Left hindlimb (tissue), 1 donor: ENCODE results near the gene ADD2.
"Not testable (repeated sequence)": the region's sequence is repeated elsewhere in the genome, so short reads cannot be mapped to it uniquely, and the experiment has no call there.

ENCODE experiments used
- DNase-seq: peaks from one replicate; pipeline ENCODE4 v3.0.0-alpha.2; 2018

ADD2 gene

DNA sequence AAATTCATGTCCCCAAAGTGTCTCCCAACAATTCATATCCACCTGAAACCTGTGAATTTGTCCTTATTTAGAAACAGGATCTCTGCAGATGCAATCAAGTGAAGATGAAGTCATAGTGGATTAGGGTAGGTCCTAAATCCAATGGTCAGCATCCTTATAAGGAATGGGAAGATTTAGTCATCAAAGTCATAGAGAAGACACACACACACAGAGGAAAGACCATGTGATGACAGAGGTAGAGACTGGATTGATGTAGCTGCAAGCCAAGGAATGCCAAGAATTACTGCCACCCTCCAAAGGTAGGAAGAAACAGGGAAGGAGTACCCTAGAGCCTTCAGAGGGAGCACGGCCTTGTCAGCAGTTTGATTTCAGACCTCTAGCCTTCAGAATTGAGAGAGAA, 17.7 kb downstream of the ADD2 start:
- DNase-seq = no peak

DNA sequence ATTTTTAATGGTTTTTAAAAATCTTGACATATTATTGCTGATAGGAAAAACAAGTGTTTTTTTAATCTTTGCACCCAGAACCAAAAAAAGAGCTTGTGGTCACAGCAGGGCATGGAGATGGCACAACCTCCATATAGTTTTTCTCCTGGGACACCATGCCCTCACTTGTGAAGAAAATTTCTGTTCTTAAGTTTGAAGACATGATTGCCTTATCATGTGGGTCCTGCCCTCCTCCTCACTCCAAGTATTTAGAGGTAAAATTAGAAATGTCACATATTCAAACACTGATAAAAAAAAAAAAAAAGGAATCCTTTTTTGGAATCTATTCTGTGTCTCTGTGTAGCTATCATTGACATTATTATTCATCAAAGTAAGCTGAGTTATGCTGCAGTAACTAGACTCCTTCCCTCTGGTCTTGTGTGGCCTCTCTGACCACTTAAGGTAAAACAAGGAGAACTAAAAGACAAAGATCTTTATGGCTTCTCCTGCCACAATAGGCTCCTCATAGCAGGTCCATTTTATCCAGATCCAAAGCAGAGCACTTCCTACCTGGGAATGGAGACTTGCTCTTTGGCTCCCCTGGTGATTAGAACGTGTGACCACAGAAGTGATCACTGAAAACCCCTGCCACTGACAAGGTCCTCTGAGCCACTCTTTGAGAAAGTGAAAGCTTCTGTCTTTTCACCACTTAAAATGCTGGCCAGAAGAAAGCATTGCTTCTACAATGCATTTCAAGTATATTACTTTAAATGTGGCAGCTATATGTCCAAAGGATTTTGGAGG, 19.8 kb downstream of the ADD2 start:
- no peak for DNase-seq

DNA sequence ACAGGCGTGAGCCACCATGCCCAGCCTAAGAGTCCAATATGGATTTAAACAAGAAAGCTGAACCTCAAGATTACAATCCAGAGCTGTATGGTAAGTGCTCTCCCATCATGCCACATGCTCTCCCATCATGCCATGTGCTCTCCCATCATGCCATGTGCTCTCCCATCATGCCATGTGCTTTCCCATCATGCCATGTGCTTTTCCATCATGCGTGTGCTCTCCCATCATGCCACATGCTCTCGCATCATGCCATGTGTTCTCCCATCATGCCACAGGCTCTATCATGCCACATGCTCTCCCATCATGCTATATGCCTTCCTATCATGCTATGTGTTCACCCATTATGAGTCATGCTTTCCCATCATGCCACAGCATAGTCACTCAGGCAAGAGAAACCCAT, 20.7 kb downstream of the ADD2 start:
- no peak for DNase-seq

DNA sequence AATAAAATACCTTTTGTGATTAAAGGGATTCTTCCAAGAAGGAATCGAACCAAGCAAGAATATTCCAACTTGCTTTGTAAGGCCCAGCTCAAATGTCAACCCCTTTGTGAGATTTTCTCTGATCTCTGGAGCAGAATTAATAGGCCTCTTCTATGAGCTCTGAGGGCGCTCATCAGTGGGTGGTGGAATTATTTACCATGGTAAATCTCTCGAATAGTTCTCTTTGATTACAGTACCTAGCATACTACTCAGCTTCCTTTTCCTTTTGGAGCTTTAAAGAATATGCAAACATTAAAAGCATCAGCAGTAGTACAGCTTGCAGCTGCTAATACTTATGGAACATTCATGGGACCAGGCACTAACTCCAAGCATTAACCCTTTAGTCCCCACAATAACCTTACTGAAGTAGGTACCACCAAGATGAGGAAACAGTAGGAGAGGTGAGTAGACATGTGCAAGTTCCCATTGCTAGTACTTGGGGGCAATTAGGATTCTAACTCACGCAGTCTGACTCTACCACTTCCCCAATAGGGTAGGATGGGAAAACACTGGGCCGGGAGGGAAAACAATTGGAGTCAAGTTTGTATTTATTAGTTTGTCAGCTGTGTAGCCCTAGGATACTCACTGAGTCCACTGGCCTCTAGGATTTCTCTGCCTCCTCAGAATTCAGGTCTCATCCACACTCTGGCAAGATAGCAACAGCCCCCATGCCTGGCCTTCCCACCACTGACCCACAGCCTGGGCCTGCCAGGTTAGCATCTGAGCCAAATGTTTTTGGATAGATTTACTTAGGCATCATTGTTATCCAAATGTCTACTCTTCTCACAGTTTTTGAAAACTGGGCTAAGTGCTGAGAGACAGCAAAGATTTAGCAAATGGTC, 21.7 kb downstream of the ADD2 start:
- no peak for DNase-seq

DNA sequence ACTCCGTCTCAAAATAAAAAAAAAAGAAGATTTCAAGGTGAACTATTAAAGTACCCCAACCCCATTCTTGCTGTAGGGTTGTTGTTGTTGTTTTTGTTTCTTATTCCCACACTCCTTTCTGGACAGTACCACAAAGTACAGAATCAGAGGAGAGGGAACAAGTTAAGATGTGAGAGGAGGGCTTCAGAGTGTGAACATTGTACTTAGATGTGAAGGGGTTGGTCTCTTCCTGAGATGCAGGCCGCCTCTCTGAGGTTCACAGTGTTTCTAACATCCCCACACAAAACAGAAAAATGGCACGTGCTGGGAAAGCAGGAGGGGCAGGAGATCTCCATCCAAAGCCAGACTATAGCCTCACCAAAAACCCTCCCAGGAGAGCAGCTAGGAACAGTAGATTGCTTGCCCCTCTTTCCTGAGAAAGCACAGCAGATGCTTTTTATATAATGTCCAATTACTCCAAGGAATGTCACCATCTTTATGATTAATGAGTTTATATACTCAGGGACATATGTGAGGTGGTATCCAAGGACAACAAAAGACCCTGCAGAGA, 22.6 kb downstream of the ADD2 start:
- DNase-seq = no peak

DNA sequence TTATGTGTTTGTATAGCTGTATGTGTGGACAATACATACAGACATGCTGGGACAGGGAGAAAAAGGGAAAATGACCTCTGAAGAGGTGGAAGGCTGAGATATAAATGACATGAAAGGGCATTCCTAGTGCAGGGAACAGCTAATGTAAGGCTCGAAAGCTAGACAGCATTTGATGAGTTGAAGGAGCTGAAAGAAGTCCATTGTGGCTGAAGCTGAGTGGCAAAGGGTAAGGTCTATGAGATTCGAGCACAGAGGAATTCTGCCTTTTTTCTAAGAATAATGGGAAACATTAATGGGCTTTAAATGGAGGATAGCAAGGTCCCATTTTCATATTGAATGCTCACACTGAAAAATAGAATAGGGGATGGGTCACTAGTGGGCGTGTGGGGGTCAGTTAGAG, 23.6 kb downstream of the ADD2 start:
- no peak for DNase-seq

DNA sequence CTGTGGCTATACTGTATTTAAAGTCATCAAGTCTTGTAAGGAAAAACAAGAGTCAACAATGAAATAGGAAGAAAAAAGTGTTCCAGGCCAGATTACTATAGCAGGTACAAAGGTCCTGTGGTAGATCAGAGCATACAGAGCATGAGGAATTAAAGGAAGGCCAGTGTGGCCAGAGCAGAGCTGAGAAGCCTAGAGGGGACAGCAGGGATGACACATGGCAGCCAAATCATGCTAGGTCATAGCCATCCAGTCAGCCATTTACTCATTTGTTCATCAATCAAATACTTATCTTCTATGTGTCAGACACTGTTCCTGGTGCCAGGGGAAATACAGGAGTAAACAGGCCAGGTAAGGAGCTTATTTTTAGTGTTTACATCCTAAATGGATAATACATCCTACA, 24.3 kb downstream of the ADD2 start:
- DNase-seq = no peak

DNA sequence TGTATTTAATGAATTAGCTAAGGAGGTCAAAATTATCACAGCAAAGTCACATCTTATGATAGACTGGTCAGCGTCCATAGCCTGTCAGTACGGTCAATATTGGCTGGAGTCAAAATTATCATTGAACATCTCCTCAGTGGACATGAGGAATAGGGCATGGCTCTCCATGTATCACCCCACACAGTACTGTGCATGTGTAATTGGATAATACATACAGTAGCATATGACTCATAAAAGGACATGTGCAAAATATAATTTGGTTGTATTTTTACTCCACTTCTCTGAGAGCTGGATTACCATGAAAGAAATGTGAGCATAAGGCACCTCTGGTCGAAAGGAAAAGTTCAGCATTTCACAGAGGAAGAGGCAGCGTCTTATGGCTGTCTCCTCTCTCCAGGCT, 24.9 kb downstream of the ADD2 start:
- no peak for DNase-seq

DNA sequence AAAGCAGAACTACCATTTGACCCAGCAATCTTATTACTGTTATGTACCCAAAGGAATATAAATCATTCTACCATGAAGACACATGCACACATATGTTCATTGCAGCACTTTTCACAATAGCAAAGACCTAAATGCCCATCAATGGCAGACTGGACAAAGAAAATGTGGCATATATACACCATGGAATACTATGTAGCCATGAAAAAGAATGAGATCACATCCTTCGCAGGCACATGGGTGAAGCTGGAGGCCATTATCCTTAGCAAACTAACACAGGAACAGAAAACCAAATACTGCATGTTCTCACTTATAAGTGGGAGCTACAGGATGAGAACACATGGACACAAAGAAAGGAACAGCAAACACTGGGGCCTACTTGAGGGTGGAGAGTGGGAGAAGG, 28.5 kb downstream of the ADD2 start:
- DNase-seq = not testable (repeated sequence)

DNA sequence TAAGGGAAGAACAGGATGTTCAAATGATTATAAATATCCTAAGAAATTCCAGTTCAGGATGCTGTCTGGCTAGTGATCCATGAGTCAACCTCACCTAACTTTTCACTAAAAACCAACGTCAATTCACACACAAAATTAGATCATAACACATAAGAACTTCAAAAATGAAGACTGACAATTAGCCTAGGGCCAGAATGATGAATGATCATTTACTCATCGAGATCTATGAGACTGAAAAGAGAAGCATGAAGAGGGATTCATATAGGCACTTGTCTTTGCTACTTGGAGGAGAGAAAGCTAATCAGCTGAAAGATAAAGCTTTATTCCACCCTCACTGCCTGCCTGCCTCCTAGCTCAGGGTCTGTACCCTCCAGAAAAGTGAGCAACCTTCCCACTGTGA, 29.8 kb downstream of the ADD2 start:
- no peak for DNase-seq

DNA sequence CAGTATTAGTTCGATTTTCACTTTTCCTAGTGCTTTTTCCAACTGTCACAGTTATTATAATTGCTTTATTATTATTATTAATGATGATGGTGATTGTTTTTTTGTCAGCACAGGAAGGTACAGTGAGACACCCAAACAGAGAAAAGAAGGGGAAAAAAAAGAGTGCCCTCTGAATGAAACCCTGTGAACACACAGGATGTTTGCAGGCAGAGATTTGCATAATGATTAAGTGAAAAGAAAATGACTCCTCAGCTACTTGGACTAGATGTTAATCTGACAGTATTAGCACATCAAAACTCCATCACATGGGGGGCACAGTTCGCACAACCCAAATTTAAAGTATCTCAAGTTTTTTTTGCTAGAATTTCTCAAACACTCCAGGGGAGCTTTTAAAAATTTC, 32.9 kb downstream of the ADD2 start:
- DNase-seq = no peak

DNA sequence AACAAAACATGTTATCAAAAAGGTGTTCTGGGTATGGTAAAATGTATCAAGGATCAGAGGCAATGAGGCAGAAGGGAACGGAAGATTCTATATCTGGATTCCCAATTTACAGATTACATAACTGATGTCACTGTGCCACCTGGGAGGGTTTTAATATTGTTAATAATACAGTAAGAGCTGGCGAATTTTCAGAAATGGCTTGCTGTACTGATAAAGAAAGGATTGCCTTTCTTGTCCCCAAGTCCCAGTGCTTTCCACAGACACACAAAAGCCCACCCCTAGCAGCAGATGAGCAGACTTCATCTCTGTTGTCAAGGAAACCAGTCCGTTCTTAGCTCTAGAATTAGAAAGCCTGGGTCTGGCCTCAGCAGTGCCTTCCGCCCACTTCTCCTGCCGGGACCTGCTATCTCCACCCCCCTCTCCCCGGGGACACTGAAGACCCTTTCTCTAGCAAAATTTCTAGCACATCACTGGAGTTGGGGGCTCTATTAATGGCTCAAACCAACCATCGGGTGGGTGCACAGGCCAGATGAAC, 34.3 kb downstream of the ADD2 start:
- no peak for DNase-seq

DNA sequence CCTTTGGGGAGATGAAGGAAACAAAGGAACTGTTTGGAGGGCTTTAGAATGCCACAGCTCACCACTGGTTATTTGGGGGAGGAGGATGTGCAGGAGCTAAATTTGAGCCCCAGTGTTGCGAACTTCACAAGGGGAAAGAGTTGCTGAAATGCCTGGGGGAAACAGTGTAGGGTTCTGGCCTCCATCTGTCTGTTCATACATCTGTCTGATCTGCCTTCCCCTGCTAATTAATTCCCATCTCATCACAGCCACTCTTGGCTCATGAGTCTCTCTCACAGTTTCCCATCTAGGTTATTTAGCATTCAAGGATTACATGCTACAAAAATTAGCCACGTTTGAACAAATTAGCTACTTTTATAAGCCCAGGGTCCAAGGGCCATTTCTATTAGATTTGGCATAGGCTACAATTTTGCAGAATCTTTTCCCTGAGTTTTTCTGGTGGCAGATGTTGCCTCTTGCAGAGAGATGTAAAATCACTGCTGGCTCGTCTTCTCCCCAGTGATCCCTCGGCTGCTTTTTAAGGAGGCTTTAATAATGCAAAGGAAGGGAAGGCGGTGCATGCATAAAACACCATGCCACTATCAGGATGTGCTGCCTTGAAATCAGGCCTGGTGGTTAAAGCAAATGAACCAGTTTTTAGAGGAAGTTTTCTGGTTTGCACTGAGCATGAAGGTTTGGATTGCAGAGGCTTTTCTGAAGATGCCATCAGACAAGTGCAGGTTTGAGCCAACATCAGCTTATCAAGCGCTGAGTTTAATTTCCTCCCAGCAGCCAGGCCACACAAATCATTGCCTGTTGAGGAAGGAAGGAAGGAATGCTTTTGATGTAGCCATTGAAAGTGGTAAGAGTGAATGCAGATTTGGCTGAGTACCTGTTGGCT, 35.0 kb downstream of the ADD2 start:
- no peak for DNase-seq

DNA sequence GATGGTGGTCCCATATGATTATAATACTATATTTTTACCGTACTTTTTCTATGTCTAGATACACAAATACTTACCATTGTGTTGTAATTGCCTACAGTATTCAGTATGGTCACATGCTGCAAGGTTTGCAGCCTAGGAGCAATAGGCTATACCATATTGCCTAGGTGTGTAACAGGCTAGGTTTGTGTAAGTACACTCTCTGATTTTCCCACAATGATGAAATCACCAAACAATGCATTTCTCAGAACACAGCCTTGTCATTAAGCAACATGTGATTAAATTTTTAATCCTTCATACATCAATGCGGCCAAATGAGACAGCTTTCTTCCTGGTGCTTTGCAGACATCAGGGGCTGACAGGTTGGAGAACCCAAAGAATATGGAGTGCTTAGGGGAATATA, 37.3 kb downstream of the ADD2 start:
- DNase-seq = no peak

DNA sequence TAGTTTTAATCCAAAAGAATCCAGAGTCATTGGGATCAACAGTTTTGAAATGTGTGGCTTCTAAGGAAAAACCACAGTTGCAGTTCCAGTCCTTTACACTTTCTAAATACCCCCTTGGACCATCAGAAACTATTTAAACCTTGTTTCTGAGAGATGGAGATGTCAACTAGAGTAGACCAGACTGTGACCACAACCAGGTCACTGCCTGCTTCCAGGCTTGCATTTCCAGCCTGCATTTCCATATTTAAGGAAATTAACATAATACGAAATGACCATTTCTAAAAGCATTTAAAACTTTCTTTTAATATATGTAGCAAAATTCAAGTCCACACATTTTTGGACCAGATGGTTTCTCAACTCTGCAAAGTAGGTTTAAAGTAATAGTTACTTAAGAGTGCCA, 38.4 kb downstream of the ADD2 start:
- no peak for DNase-seq

DNA sequence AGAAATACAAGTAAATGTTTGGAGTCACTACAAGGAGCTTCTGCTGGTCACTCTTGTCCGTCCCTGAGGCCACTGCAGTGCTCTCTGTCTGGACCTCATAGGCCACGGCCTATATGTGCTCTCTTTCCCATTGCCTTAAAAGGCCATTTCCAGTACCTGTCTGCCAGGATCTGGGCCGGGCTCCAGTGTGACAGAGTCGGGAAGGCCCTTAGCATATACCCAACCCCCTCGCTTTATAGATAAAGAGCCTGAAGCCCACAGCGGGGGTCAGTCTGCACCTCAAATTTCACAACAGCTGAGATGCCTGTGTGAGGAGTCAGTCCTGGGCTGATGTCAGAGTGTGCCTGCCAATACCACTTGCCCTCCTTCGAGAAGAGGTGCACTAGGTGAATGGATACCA, 39.9 kb downstream of the ADD2 start:
- DNase-seq = no peak

DNA sequence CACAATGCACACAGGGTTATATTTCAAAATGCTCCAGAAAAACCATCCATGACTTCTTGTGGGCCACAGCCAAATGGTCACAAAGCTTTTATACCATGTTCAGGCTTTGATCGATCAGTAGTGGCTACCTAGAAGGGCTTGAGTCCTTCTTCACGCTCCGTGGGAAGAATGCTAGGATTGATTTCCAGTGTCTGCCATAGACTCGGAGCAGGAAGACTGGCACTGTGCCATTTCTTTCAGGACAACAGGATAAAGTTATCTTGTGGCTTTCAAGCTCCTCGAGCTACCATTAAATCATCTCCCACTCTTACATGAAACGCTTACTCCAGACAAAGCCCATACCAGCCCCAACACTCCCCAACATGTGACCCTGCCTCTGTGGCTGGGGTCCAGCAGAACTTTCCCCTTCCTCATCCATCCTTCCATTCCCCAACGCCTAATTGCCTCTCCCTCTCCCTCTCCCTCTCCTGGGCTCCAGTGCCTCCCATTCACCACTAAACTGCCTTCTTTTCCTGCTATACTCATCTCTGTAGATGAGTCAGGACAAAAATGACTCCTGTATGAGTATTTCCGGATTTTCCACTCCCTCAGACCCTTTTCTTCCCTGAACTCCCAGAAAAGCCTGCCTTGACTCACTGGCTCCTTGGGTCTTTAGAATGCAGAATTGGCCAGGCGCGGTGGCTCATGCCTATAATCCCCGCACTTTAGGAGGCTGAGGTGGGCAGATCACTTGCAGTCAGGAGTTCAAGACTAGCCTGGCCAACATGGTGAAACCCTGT, 40.9 kb downstream of the ADD2 start:
- DNase-seq = no peak

DNA sequence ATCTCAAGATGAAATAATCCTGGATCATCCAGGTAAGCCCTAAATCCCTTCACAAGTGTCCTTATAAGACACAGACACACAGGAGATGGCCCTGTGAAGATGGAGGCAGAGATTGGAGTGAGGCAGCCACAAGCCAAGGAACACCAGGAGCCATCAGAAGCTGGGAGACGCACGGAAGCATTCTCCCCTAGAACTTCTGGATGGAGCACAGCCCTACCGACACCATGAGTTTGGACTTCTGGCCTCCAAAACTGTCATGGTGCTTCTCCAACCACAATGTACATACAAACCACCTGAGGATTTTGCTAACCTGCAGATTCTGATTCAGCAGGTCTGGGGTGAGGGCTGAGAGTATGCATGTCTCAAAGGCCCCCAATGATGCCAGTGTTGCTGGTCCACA, 42.5 kb downstream of the ADD2 start:
- DNase-seq = no peak

DNA sequence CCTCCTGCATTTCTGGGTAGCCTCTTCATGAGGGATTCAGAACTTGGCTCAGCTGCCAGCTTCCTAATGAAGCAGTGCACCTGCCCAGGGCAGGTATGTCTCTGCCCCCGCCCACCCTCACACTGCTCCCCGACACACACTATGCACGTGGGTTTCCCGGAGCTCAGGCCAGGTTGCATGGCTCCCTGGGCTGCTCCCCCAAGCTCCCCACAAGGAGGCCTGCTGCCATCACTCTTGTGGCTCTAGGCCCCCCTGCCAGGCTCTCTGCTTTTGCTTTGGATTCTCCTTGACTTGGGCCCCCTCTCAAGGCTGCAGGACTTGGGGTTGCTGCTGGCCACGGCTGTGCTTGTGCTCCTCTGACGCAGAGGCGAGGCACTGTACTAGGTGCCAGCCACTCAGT, 43.6 kb downstream of the ADD2 start:
- no peak for DNase-seq

DNA sequence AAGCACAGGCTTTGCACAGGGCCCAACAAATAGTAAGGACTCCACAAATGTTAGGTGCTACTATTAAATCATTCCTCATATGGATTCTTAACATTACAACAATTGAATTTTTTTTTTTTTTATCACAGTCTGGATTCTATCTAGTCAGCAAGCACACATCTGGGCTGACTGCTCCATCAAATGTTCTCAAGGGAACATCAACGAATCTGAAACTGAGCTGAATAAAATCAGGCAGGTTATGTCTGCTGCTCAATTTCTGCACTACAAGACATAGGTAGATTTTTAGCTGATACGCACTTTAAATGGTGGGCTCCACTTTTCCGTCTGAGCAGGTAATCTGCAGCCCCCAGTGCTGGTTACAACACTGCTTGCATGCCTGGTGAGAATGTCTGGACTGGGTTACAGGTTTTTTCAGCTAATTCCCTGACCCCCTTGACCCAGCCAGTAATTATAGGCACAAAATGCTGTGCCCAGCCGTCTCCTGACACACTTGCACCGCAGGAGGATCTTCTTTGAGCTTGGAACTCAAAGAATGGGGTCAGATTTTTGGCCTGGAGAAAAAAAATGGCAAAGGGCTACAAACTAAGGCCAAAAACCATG, 44.6 kb downstream of the ADD2 start:
- no peak for DNase-seq

DNA sequence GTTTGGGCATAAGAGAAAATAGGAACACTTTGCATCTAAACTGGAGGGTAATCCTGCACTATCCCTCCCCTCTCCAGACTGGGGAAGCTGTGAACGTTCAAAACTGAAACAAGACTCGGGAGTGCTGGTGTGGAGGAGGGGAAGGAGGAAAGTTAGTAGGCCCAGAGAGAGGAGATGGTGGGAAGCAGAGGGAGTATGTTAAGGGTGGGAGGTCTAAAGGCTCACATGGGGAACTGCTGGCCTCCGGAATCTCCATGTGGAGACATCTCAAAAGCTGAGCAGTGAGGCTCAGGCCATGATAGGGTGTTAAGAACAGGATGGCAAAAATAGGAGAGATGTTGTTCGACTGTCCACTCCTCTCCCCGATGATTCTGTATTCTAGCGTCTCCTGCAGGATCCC, 47.9 kb downstream of the ADD2 start:
- DNase-seq = no peak

DNA sequence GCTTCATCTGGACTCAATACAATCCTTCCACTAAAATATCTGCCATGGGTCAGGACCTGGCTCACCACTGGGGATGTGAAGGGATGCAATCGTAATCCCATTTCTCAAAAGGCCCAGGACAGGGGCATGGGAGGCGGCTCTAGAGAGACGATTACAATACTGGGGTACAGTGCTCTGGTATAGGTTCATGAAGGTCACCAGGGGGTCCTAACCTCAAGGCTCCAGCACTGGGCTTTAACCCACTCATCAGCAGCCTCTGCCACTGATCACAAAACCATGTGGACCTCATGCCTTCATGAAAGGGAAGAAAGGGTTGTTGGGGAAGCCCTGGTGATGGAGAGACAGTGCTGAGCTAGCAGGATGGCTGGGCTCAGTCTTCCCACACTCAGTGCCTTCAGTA, 48.8 kb downstream of the ADD2 start:
- no peak for DNase-seq
